A549 treated with RU486 at 1 μM for 4 hours (cell line): ENCODE data around the gene NFKBIZ. TPM values are rescaled to one million over a fixed set of nuclear protein-coding genes. Genes with fewer than 3 reads are reported as not detected.

ENCODE experiments used
- total RNA-seq: library from RNA; stranded (reverse); fragments of 200-300 nt; extraction: Qiagen RNA extraction; gene quantifications from 5 replicates; pipeline ENCODE4 v1.2.3, GENCODE V29; 2022; ENCODE audit warnings: low read depth

The NFKBIZ gene
- total RNA-seq, result 3.9 to 7.8 TPM (median 5.9 TPM) in 5 replicates

GRCh38 chr3:101848754-101849713, at the start of gene NFKBIZ:
Gene NFKBIZ (plus strand): TSS chr3:101849514. CDS start chr3:101849629, 115 bp downstream.

Other genes with a start within 250 kb of the NFKBIZ start
- gene ZBTB11, start 172.4 kb upstream of the NFKBIZ start, total RNA-seq, result 6.4 to 11.0 TPM (median 9.7 TPM) in 5 replicates
- 1,605 to 2,236 TPM (median 1,786 TPM) in 5 replicates for gene RPL24, start 162.8 kb upstream of the NFKBIZ start, total RNA-seq
- 3.1 to 6.8 TPM (median 5.3 TPM) in 5 replicates for gene CEP97, start 124.9 kb upstream of the NFKBIZ start, total RNA-seq
- 21.9 to 25.1 TPM (median 23.4 TPM) in 5 replicates for gene NXPE3, start 70.3 kb upstream of the NFKBIZ start, total RNA-seq